Muscle of arm (tissue), 12 donors: ENCODE data around the gene PCBD2. TPM values are rescaled to one million over a fixed set of nuclear protein-coding genes. Genes with fewer than 3 reads are reported as not detected.
"Not testable (repeated sequence)": the region's sequence is repeated elsewhere in the genome, so short reads cannot be mapped to it uniquely, and the experiment has no call there.

Source experiments
- DNase-seq: peaks from one replicate; pipeline ENCODE4 v3.0.0-alpha.2; 2013
- polyA plus RNA-seq, 12 donors: library from polyadenylated mRNA; unstranded; fragments of 120-200 nt; gene quantifications; one replicate each; pipeline ENCODE4 v1.2.1, GENCODE V29; 2013; ENCODE audit not compliant: insufficient read length in 12 of 12

The PCBD2 gene
- polyA plus RNA-seq, 12 donors, result 7.6 to 23.4 (median 10.4) TPM; not detected in 1

- DNase-seq, result no peak
Measured at GRCh38 chr5:134949316-134949715, 44.4 kb downstream of the PCBD2 start.

GRCh38 chr5:134957920-134958608 lies 53.1 kb downstream of the PCBD2 start:
- DNase-seq, result no peak

GRCh38 chr5:134958755-134959154 lies 53.8 kb downstream of the PCBD2 start:
- no peak for DNase-seq

GRCh38 chr5:134963098-134963497 lies 58.2 kb downstream of the PCBD2 start:
- DNase-seq, result no peak

GRCh38 chr5:134964359-134965270 lies 59.7 kb downstream of the PCBD2 start:
- DNase-seq, result no peak

- no peak for DNase-seq
Measured at GRCh38 chr5:134965271-134965825, 60.4 kb downstream of the PCBD2 start.

- no peak for DNase-seq
Measured at GRCh38 chr5:134967607-134968006, 62.7 kb downstream of the PCBD2 start, which contains the start of gene CATSPER3. TSS of gene CATSPER3 (plus strand) at chr5:134967907. CDS start at chr5:134967992, 85 bp downstream.

GRCh38 chr5:134968055-134968454 lies 63.1 kb downstream of the PCBD2 start:
- DNase-seq, result no peak

- DNase-seq, result no peak
Measured at GRCh38 chr5:134969166-134969565, 64.2 kb downstream of the PCBD2 start.

- no peak for DNase-seq
Measured at GRCh38 chr5:134975078-134975715, 70.3 kb downstream of the PCBD2 start.

GRCh38 chr5:134975843-134976242 lies 70.9 kb downstream of the PCBD2 start:
- DNase-seq, result no peak

GRCh38 chr5:134976841-134977240 lies 71.9 kb downstream of the PCBD2 start:
- DNase-seq, result no peak

- DNase-seq, result no peak
Measured at GRCh38 chr5:134979416-134979815, 74.5 kb downstream of the PCBD2 start.

- no peak for DNase-seq
Measured at GRCh38 chr5:134982230-134982629, 77.3 kb downstream of the PCBD2 start.

GRCh38 chr5:134989266-134989830 lies 84.4 kb downstream of the PCBD2 start:
- DNase-seq, result no peak

- not testable (repeated sequence) for DNase-seq
Measured at GRCh38 chr5:134990183-134990582, 85.3 kb downstream of the PCBD2 start.

GRCh38 chr5:134992148-134992547 lies 87.2 kb downstream of the PCBD2 start:
- no peak for DNase-seq

GRCh38 chr5:134993161-134993560 lies 88.2 kb downstream of the PCBD2 start:
- no peak for DNase-seq

GRCh38 chr5:134994560-134995156 lies 89.7 kb downstream of the PCBD2 start:
- no peak for DNase-seq

GRCh38 chr5:134995850-134996402 lies 91.0 kb downstream of the PCBD2 start:
- DNase-seq, result no peak

- DNase-seq, result no peak
Measured at GRCh38 chr5:134997015-134997414, 92.1 kb downstream of the PCBD2 start.
